ENCODE data around the gene ARHGEF39.
A peak's percentile ranks its signal among the peaks of the same experiment; 100 is the strongest.
"Not testable (repeated sequence)": the region's sequence is repeated elsewhere in the genome, so short reads cannot be mapped to it uniquely, and the experiment has no call there.

The ARHGEF39 gene

DNA sequence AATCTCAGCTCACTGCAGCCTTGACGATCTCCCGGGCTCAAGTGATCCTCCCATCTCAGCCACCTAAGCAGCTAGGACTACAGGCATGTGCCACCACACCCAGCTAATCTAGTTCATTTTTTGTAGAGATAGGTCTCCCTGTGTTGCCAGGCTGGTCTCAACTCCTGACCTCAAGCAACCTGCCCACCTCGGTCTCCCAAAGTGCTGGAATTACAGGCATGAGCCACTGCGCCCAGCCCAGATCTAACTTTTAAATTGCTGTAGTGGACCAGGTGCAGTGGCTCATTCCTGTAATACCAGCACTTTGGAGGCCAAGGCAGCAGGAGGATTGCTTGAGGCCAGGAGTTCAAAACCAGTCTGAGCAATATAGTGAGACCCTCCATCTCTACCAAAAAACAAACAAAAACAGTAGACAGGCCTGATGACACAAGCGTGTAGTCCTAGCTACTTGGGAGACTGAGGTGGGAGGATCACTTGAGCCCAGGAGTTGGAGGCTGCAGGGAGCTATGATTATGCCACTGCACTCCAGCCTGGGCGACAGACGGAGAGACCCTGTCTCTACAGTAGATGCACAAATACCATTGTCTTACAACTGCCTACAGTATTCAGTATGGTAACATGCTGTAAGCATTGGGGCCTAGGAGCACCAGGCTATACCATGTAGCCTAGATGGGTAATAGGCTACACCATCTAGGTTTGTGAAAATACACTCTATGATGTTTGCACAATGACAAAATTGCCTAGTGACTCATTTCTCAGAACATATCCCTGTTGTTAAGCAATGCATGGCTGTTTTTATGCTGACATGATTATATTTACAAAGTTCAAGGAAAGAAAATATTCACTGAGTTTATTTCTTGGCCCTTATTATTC lies 12.8 kb downstream of the ARHGEF39 start:
- ChIA-PET CTCF (interaction anchor here (1.0 kb wide), 1 partner anchor 9 kb away, joined by 3 read pairs; no protein-coding TSS in a partner anchor), POLR2A (no interaction called here)
- TF ChIP-seq, protein P1, sequence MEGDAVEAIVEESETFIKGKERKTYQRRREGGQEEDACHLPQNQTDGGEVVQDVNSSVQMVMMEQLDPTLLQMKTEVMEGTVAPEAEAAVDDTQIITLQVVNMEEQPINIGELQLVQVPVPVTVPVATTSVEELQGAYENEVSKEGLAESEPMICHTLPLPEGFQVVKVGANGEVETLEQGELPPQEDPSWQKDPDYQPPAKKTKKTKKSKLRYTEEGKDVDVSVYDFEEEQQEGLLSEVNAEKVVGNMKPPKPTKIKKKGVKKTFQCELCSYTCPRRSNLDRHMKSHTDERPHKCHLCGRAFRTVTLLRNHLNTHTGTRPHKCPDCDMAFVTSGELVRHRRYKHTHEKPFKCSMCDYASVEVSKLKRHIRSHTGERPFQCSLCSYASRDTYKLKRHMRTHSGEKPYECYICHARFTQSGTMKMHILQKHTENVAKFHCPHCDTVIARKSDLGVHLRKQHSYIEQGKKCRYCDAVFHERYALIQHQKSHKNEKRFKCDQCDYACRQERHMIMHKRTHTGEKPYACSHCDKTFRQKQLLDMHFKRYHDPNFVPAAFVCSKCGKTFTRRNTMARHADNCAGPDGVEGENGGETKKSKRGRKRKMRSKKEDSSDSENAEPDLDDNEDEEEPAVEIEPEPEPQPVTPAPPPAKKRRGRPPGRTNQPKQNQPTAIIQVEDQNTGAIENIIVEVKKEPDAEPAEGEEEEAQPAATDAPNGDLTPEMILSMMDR (IDR thresholded peaks at IDR 0.05; ENCODE audit: insufficient read depth, low read length, missing control alignments) = no peak
- no peak for DNase-seq (ENCODE audit: low read depth, low spot score)
- no peak overlapping the region for H3K4me3 ChIP-seq (ENCODE audit: low read depth, low read length)

DNA sequence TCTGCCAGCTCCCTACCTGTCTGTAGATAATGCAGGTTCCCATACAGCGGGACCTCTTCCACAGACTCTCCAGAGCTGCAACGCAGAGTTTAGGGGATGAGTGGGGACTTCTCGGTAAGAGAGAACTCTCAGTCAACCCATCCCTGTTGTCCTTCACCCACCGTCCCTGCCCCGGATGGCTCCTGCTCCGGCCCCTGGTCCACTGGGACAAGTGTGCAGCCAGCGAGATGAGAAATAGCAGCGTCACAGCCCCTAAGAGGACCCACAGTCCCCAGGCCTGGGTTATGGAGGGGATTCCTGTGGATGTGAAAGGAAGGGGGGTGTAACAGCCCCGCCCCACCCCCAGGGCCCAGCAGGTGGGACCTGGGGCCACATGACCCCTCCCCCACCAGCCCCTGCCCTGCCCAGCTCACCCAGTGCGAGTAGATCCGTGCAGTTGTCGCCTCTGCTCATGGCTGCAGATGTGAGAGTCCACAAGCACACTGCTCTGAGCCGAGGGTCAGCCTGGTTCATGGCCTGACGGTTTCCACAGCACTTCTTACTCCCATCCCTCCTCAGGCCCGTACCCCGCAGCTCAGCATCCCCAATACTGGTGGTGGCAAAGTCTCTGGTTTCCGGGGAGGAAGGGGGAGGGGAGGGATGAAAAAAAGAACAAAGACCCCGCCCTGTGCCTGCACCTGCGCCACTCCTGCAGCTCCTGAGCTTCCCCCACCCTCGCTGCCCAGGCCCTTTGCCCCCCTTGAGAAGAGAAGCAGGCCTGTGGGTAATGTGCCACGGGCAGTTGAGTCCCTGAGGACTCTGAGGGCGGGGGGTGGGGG lies 14.4 kb downstream of the ARHGEF39 start, which contains the start of gene SIT1:
TSS of gene SIT1 (minus strand) at position 591 of the 818 bp plus-strand sequence. CDS start at position 513, 78 bp downstream.
- ChIA-PET CTCF (interaction anchor here (1.4 to 8.3 kb wide), 2 partner anchors 10 to 41 kb away, joined by 4 to 148 read pairs; partner anchors contain the start of genes ARHGEF39, CCDC107 and RMRP), POLR2A (no interaction called here)
- no peak within 1 kb of the TSS for H3K4me3 ChIP-seq (ENCODE audit: low read depth, low read length)
- TF ChIP-seq, protein P1 (IDR thresholded peaks at IDR 0.05; ENCODE audit: insufficient read depth, low read length, missing control alignments) = no peak
- DNase-seq (ENCODE audit: low read depth, low spot score) = no peak

DNA sequence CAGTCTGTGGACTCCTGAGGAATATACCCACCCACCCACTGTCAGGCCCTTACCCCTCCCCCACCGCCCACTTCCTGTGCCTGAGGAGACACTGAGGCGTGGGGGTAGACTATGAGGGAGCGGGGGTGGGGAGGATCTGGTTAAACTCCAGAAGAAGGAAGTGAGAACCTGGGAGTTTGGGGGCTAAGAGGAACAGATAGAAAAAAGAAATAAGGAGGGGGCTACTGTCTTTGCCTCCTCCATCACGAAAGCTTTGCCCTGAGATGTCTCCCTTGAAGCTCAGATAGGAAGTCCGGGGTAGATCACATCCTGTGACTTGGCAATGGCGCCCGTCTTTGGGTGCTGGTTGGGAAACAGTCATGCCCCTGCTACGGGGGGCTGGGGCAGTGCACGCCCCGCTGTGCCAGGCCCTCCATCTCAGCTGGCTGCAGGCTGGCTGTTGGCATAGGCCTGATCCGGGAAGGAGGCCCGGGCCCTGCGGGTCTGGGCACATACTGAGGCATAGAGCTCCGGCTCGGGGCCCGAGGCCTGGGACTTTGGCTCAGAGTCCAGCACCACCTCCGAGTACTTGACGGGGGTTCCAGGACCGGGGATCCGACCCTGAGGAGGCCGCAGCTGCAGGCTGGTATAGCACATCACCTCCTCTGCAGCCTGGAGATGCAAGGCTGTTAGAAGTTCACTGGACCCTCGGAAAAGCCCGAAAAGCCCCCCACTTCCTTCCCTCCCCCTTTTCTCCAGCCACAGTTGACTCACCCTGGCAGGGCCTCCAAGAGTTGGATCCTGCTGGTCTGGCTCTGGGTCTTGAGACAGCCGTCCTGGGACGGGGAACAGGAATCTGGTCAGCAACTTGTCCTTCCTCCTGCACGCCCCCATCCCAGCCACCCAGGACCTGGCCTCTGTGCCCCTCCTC lies 15.3 kb downstream of the ARHGEF39 start:
- CTCF ChIA-PET = interaction anchor here (1.4 to 8.3 kb wide), 2 partner anchors 11 to 40 kb away, joined by 4 to 148 read pairs; partner anchors contain the start of genes ARHGEF39, CCDC107 and RMRP
- POLR2A ChIA-PET = no interaction called here
- no peak for DNase-seq (ENCODE audit: low read depth, low spot score)
- H3K4me3 ChIP-seq (ENCODE audit: low read depth, low read length) = no peak overlapping the region
- TF ChIP-seq, protein P1 (IDR thresholded peaks at IDR 0.05; ENCODE audit: insufficient read depth, low read length, missing control alignments) = no peak

DNA sequence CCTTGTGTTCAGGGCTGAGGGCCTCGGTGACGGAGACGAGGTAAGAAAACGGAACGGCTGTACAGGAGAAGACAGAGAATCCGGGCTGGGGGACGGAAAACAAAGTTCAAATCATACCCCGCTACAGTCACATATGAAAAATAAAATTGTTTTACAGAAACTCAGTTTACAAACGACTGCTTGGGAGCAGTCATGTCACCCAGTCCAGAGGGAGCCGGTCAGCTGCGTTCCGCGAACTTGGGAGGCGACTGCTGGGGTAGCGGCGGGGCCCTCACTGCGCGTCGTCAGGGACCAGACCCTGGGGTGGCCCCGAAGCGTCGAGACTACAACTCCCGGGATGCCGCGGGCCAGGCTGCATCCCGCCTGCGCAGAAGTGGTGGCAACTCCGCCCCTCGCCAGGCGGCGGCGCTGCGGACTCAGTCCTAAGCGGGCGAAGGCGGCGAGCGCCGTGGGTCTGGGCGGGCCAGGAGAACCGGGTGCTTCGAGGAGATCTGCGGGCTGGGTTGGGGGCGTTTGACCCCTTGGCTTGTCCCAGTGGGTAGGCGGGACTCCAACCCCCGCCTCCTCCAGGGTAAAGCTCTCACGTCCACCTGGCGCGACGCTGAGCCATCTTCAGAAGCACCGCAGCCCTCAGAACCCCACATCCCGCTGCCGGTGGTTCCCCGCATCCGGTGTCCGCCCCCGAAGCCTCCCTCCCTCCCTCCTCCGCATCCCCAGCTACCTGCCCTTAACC lies 18.3 kb downstream of the ARHGEF39 start:
- POLR2A ChIA-PET = interaction anchor here (0.9 to 1.6 kb wide), 2 partner anchors 11 to 41 kb away, joined by 4 to 7 read pairs; partner anchors contain the start of genes CCDC107 and RMRP
- H3K4me3 ChIP-seq (ENCODE audit: low read depth, low read length) = peak overlapping the region; percentile 74
- DNase-seq (ENCODE audit: low read depth, low spot score) = no peak
- CTCF ChIA-PET = interaction anchor here (0.6 to 8.3 kb wide), 44 partner anchors 8 to 569 kb away, joined by 3 to 148 read pairs (median 4); partner anchors contain the start of genes ARHGEF39, CCDC107, GBA2 and PIGO
- TF ChIP-seq, protein P1 (IDR thresholded peaks at IDR 0.05; ENCODE audit: insufficient read depth, low read length, missing control alignments) = peak; percentile 99

DNA sequence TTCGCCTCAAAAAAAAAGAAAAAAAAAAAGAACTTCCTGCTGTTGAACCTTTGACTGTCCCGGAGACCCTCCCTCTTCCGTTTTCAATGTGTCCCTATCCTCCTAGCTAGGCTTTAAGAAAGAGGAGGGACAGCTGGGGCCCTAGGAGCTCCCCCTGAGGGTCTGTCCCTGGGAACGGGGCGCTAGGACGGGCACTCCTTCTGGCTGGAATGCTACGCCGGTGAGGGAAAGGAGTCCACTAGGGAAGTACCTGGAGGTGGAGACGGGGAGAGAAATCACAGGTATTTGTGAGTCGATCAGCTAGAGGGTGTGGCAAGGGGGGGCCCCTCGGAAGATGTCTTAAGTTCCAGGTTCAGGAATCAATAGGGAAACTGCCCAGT lies 18.9 kb downstream of the ARHGEF39 start:
- DNase-seq (ENCODE audit: low read depth, low spot score) = no peak
- CTCF ChIA-PET = interaction anchor here (0.6 to 8.3 kb wide), 23 partner anchors 10 to 568 kb away, joined by 3 to 148 read pairs (median 5); partner anchors contain the start of genes ARHGEF39, CCDC107 and RMRP
- H3K4me3 ChIP-seq (ENCODE audit: low read depth, low read length) = peak overlapping the region; percentile 74
- POLR2A ChIA-PET = interaction anchor here (1.6 kb wide), 1 partner anchor 11 kb away, joined by 7 read pairs; the partner anchor contains the start of genes CCDC107 and RMRP
- TF ChIP-seq, protein P1 (IDR thresholded peaks at IDR 0.05; ENCODE audit: insufficient read depth, low read length, missing control alignments) = peak; percentile 46

DNA sequence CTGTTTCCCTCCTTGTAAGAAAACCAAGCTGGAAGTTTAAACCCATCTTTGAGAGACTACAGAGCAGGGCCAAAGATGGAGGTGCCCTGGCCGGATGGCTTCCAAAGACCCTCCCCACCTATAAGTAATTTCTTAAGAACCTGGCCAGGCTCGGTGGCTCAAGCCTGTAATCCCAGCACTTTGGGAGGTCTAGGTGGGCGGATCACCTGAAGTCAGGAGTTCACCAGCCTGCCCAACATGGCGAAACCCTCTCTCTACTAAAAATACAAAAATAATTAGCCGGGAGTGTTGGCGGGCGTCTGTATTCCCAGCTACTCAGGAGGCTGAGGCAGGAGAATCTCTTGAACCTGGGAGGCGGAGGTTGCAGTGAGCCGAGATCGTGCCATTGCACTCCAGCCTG lies 19.3 kb downstream of the ARHGEF39 start:
- CTCF ChIA-PET = interaction anchor here (0.6 to 8.3 kb wide), 17 partner anchors 9 to 256 kb away, joined by 3 to 148 read pairs (median 6); partner anchors contain the start of genes ARHGEF39, CCDC107 and RMRP
- DNase-seq (ENCODE audit: low read depth, low spot score) = not testable (repeated sequence)
- peak overlapping the region; percentile 74 for H3K4me3 ChIP-seq (ENCODE audit: low read depth, low read length)
- POLR2A ChIA-PET = interaction anchor here (1.3 to 1.6 kb wide), 2 partner anchors 12 to 82 kb away, joined by 6 to 7 read pairs; partner anchors contain the start of genes CCDC107 and RMRP

Measured in AG04449 (cell line).